GM12875 (cell line): ENCODE measurements around the gene WHAMM.

Experiments
- H3K4me3 ChIP-seq: one replicate; pipeline ENCODE4 v1.5.1; 2011; ENCODE audit warnings: low read depth, low read length, control low read depth
- TF ChIP-seq, protein P1 (sequence below): IDR thresholded peaks from 2 replicates; pipeline ENCODE4 v1.5.1; 2011; ENCODE audit warnings: low read depth, mild to moderate bottlenecking, control low read depth, inconsistent platforms, low read length, moderate library complexity, borderline replicate concordance; ENCODE audit not compliant: insufficient read depth

Gene WHAMM

DNA sequence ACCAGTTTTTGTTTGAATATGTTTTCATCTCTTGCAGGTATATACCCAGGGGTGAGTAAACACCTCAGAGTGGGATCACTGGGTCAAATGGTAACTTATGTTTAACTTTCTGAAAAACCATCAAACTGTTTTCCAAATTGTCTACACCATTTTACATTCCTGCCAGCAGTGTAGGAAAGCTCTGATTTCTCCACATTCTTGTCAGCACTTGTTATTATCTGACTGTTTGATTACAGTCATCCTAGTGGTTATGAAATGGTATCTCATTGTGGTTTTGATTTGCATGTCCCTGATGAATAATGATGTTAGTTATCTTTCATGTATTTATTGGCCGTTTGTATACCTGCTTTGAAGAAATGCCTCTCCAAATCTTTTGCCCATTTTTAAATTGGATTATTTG lies 17.4 kb upstream of the WHAMM start:
- TF ChIP-seq, protein P1, sequence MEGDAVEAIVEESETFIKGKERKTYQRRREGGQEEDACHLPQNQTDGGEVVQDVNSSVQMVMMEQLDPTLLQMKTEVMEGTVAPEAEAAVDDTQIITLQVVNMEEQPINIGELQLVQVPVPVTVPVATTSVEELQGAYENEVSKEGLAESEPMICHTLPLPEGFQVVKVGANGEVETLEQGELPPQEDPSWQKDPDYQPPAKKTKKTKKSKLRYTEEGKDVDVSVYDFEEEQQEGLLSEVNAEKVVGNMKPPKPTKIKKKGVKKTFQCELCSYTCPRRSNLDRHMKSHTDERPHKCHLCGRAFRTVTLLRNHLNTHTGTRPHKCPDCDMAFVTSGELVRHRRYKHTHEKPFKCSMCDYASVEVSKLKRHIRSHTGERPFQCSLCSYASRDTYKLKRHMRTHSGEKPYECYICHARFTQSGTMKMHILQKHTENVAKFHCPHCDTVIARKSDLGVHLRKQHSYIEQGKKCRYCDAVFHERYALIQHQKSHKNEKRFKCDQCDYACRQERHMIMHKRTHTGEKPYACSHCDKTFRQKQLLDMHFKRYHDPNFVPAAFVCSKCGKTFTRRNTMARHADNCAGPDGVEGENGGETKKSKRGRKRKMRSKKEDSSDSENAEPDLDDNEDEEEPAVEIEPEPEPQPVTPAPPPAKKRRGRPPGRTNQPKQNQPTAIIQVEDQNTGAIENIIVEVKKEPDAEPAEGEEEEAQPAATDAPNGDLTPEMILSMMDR: no peak
- no peak overlapping the region for H3K4me3 ChIP-seq

GRCh38 chr15:82793737-82794136 lies 15.7 kb upstream of the WHAMM start:
- TF ChIP-seq, protein P1: no peak
- no peak overlapping the region for H3K4me3 ChIP-seq

GRCh38 chr15:82798104-82798503 lies 11.3 kb upstream of the WHAMM start:
- H3K4me3 ChIP-seq: no peak overlapping the region
- TF ChIP-seq, protein P1: no peak

DNA sequence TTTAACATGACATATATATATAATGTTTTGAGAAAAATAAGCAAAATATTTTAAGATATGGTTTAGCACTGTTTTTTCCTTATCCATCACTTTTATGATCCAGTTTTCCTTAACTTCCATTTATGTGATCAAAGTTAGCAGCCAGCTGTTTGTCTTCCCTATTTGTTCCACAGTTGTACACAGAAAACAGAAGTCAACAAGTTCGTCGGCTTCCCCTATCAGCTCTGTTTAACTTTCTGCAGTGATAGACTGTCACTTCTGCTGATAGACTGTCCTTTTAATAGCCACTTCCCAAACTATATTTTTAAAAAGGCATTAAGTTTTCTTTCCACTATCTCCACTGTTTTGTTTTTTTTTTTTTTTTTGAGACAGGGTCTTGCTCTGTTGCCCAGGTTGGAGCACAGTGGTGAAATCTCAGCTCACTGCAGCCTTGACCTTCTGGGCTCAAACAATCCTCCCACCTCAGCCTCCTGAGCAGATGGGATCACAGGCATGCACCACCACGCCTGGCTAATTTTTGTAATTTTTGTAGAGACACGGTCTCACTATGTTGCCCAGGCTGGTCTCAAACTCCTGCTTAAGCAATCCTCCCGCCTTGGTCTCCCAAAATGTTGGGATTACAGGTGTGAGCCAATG lies 10.8 kb upstream of the WHAMM start:
- TF ChIP-seq, protein P1: no peak
- no peak overlapping the region for H3K4me3 ChIP-seq

GRCh38 chr15:82799183-82799841 lies 10.1 kb upstream of the WHAMM start:
- no peak overlapping the region for H3K4me3 ChIP-seq
- TF ChIP-seq, protein P1: no peak

- H3K4me3 ChIP-seq: no peak overlapping the region
- TF ChIP-seq, protein P1: no peak
These were observed 6.9 kb upstream of the WHAMM start for GRCh38 chr15:82802497-82802896.
